Gastroesophageal sphincter (tissue), 3 donors: ENCODE measurements around the gene DNASE2B.

Source experiments
- EP300 ChIP-seq: sonication (generic); formaldehyde crosslinking; IDR thresholded peaks from one replicate; pipeline ENCODE4 v1.6.1; 2017; ENCODE audit warnings: antibody characterized with exemption, mild to moderate bottlenecking
- POLR2A ChIP-seq, 2 donors: fragments of 450-650 bp; IDR thresholded peaks; one replicate each; pipeline ENCODE4 v1.6.1; 2017; ENCODE audit warnings: antibody characterized with exemption in 2 of 2, mild to moderate bottlenecking in 2 of 2, moderate library complexity in 1 of 2
- POLR2AphosphoS5 ChIP-seq: sonication (generic); formaldehyde crosslinking; IDR thresholded peaks from one replicate; pipeline ENCODE4 v1.6.1; 2017; ENCODE audit warnings: antibody characterized with exemption
- TF ChIP-seq, protein P1 (sequence below), 4 experiments: fragments of 200-600 bp in 2 of 4; fragments of 450-650 bp in 2 of 4; sonication (generic) in 1 of 4; IDR thresholded peaks; one replicate each; pipeline ENCODE4 v1.5.1; 2017 to 2019; ENCODE audit warnings: antibody characterized with exemption in 4 of 4, mild to moderate bottlenecking in 2 of 4, moderate library complexity in 2 of 4

DNA sequence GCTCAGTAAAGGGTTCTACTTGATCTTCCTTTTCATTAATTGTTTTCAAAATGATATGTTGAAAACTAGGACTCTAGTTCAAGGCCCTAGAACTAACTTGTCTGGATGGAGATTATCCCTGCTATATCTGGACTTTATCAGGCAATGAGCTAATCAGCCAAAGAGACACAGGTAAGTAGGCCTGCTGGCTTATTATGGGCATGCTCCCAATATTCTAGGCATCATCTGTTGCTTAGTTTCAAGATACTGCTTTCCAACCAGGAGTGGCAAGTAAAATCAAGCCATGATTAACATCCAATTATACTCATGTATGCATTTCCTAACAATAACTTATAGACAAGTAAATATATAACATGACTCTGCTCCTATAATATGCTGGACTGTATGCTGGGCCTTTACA, 4.2 kb downstream of the DNASE2B start:
- TF ChIP-seq, protein P1, sequence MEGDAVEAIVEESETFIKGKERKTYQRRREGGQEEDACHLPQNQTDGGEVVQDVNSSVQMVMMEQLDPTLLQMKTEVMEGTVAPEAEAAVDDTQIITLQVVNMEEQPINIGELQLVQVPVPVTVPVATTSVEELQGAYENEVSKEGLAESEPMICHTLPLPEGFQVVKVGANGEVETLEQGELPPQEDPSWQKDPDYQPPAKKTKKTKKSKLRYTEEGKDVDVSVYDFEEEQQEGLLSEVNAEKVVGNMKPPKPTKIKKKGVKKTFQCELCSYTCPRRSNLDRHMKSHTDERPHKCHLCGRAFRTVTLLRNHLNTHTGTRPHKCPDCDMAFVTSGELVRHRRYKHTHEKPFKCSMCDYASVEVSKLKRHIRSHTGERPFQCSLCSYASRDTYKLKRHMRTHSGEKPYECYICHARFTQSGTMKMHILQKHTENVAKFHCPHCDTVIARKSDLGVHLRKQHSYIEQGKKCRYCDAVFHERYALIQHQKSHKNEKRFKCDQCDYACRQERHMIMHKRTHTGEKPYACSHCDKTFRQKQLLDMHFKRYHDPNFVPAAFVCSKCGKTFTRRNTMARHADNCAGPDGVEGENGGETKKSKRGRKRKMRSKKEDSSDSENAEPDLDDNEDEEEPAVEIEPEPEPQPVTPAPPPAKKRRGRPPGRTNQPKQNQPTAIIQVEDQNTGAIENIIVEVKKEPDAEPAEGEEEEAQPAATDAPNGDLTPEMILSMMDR (IDR thresholded peaks at IDR 0.05): no peak
- TF ChIP-seq POLR2A (IDR thresholded peaks at IDR 0.05): no peak
- TF ChIP-seq POLR2AphosphoS5: no peak
- no peak for TF ChIP-seq EP300
